WTC11 (cell line): ENCODE results near the gene TTC7B. TPM values are rescaled to one million over a fixed set of nuclear protein-coding genes. Genes with fewer than 3 reads are reported as not detected.

Source experiments
- ATAC-seq: fragments of 200-7000 bp; cut with Tn5 transposase; 2 replicates; pipeline ENCODE4 v1.10.0; 2021; ENCODE audit warnings: mild to moderate bottlenecking, moderate library complexity
- CTCF ChIA-PET: fragments of 300-600 bp; sonication (Branson Sonifier 250); formaldehyde crosslinking; loops from one replicate; lab custom pipeline; 2021; ENCODE audit warnings: antibody characterized with exemption; lab: Charles Lee
- POLR2A ChIA-PET: fragments of 350-600 bp; sonication (Branson Sonifier 250); formaldehyde crosslinking; loops from one replicate; lab custom pipeline; 2021; ENCODE audit warnings: antibody characterized with exemption; lab: Charles Lee
- DNase-seq: peaks from one replicate; pipeline ENCODE4 v3.0.0; 2021; ENCODE audit warnings: low spot score
- H3K27ac Mint-ChIP-seq: 2 replicates; pipeline ENCODE4 v1.8.0; 2021; ENCODE audit warnings: mixed read lengths
- H3K27me3 Mint-ChIP-seq: 2 replicates; pipeline ENCODE4 v1.8.0; 2021; ENCODE audit warnings: low read depth, mild to moderate bottlenecking, moderate library complexity, mixed read lengths
- H3K36me3 Mint-ChIP-seq: 2 replicates; pipeline ENCODE4 v1.8.0; 2021; ENCODE audit warnings: mixed read lengths
- H3K4me1 Mint-ChIP-seq: 2 replicates; pipeline ENCODE4 v1.8.0; 2022; ENCODE audit warnings: mixed read lengths
- H3K4me3 Mint-ChIP-seq: 2 replicates; pipeline ENCODE4 v1.8.0; 2021; ENCODE audit warnings: mild to moderate bottlenecking, moderate library complexity, mixed read lengths
- H3K9me3 Mint-ChIP-seq: 2 replicates; pipeline ENCODE4 v1.8.0; 2021; ENCODE audit warnings: mixed read lengths
- ATF1 ChIP-seq: sonication (generic); formaldehyde crosslinking; IDR thresholded peaks from 2 replicates; pipeline ENCODE4 v1.8.1; 2023; ENCODE audit warnings: mild to moderate bottlenecking, moderate library complexity, missing genetic modification reagents
- ATF3 ChIP-seq: sonication (generic); formaldehyde crosslinking; conservative IDR thresholded peaks from 2 replicates; pipeline ENCODE4 v1.8.1; 2022; ENCODE audit warnings: mild to moderate bottlenecking, missing genetic modification reagents
- ATF6 ChIP-seq: sonication (generic); formaldehyde crosslinking; IDR thresholded peaks from 2 replicates; pipeline ENCODE4 v1.8.1; 2023; ENCODE audit warnings: mild to moderate bottlenecking, missing genetic modification reagents
- CBFB ChIP-seq: sonication (generic); formaldehyde crosslinking; IDR thresholded peaks from 2 replicates; pipeline ENCODE4 v1.8.1; 2022; ENCODE audit warnings: mild to moderate bottlenecking, low read depth, missing genetic modification reagents
- CDX4 ChIP-seq: fragments of 250-450 bp; sonication (Bioruptor Pico); IDR thresholded peaks from 2 replicates; pipeline ENCODE4 v1.9.0; 2021; ENCODE audit warnings: moderate library complexity, mild to moderate bottlenecking, inconsistent platforms, borderline replicate concordance
- ELF4 ChIP-seq: sonication (generic); formaldehyde crosslinking; IDR thresholded peaks from 2 replicates; pipeline ENCODE4 v1.8.1; 2022; ENCODE audit warnings: low read depth, mild to moderate bottlenecking, moderate library complexity, missing genetic modification reagents
- EMX1 ChIP-seq: fragments of 250-450 bp; sonication (Bioruptor Pico); IDR thresholded peaks from 2 replicates; pipeline ENCODE4 v1.8.0; 2021; ENCODE audit warnings: mild to moderate bottlenecking
- ERG ChIP-seq: fragments of 250-450 bp; sonication (Bioruptor Pico); IDR thresholded peaks from 2 replicates; pipeline ENCODE4 v1.8.0; 2021; ENCODE audit warnings: mild to moderate bottlenecking
- FOXP4 ChIP-seq: sonication (generic); formaldehyde crosslinking; IDR thresholded peaks from 2 replicates; pipeline ENCODE4 v1.8.0; 2022; ENCODE audit warnings: mild to moderate bottlenecking, missing genetic modification reagents
- NR2C2 ChIP-seq: sonication (generic); formaldehyde crosslinking; IDR thresholded peaks from 2 replicates; pipeline ENCODE4 v1.8.0; 2022; ENCODE audit warnings: mild to moderate bottlenecking, missing genetic modification reagents
- OVOL2 ChIP-seq: fragments of 250-450 bp; sonication (Bioruptor Pico); IDR thresholded peaks from 2 replicates; pipeline ENCODE4 v1.9.0; 2021; ENCODE audit warnings: mild to moderate bottlenecking, borderline replicate concordance
- PRDM15 ChIP-seq: sonication (generic); formaldehyde crosslinking; IDR thresholded peaks from 2 replicates; pipeline ENCODE4 v1.8.0; 2022; ENCODE audit warnings: missing genetic modification reagents
- TCF7 ChIP-seq: sonication (generic); formaldehyde crosslinking; IDR thresholded peaks from 2 replicates; pipeline ENCODE4 v1.8.0; 2022; ENCODE audit warnings: mild to moderate bottlenecking, low read depth, missing genetic modification reagents, moderate library complexity
- TEAD4 ChIP-seq: sonication (generic); formaldehyde crosslinking; IDR thresholded peaks from 2 replicates; pipeline ENCODE4 v1.8.0; 2022; ENCODE audit warnings: mild to moderate bottlenecking, missing genetic modification reagents
- TP53 ChIP-seq: sonication (generic); formaldehyde crosslinking; IDR thresholded peaks from 2 replicates; pipeline ENCODE4 v1.8.1; 2023; ENCODE audit warnings: mild to moderate bottlenecking, missing genetic modification reagents
- ZMAT4 ChIP-seq: fragments of 250-450 bp; sonication (Bioruptor Pico); IDR thresholded peaks from 2 replicates; pipeline ENCODE4 v1.9.0; 2021; ENCODE audit warnings: mild to moderate bottlenecking
- ZNF138 ChIP-seq: sonication (generic); formaldehyde crosslinking; conservative IDR thresholded peaks from 2 replicates; pipeline ENCODE4 v1.8.1; 2022; ENCODE audit warnings: mild to moderate bottlenecking, moderate library complexity, missing genetic modification reagents
- ZNF232 ChIP-seq: sonication (generic); formaldehyde crosslinking; IDR thresholded peaks from 2 replicates; pipeline ENCODE4 v1.8.0; 2022; ENCODE audit warnings: mild to moderate bottlenecking, missing genetic modification reagents
- ZNF671 ChIP-seq: fragments of 250-450 bp; sonication (Bioruptor Pico); IDR thresholded peaks from 2 replicates; pipeline ENCODE4 v1.8.0; 2021; ENCODE audit warnings: mild to moderate bottlenecking
- ZSCAN18 ChIP-seq: fragments of 250-450 bp; sonication (Bioruptor Pico); IDR thresholded peaks from 2 replicates; pipeline ENCODE4 v2.1.2; 2022; ENCODE audit warnings: mild to moderate bottlenecking, moderate library complexity
- total RNA-seq: library from RNA; stranded (reverse); gene quantifications from 3 replicates; pipeline ENCODE4 v1.2.3, GENCODE V29; 2021

The TTC7B gene
- total RNA-seq, 1 experiment from 2014 or later = 27.6 TPM

GRCh38 chr14:90491911-90492531 is 324.2 kb downstream of the TTC7B start:
- ATAC-seq (no peak), DNase-seq (no peak)
- TF ChIP-seq ZNF671 (CRISPR knock-in tag) (no peak), TP53 (CRISPR knock-in tag) (no peak), ERG (CRISPR knock-in tag) (no peak), TCF7 (no peak), FOXP4 (no peak), ATF6 (no peak), ZNF232 (no peak), ATF3 (CRISPR knock-in tag) (no peak)
- H3K27ac Mint-ChIP-seq = no peak overlapping the region
- H3K36me3 Mint-ChIP-seq = no peaks in the 10 kb centered on the region
- peaks cover 5% of the 10 kb centered on the region for H3K9me3 Mint-ChIP-seq
- ChIA-PET POLR2A (interaction anchor here (0.7 kb wide), 1 partner anchor 180 kb away, joined by 3 read pairs; no protein-coding TSS in a partner anchor), CTCF (interaction anchor here (0.7 to 1.4 kb wide), 3 partner anchors 9 to 266 kb away, joined by 3 to 4 read pairs (median 4); no protein-coding TSS in a partner anchor)
- H3K4me1 Mint-ChIP-seq = peaks cover 16% of the 10 kb centered on the region
- no peak overlapping the region for H3K4me3 Mint-ChIP-seq
- no peaks in the 10 kb centered on the region; the same call in 1 of the 2 replicates for H3K27me3 Mint-ChIP-seq

GRCh38 chr14:90491221-90491885 is 324.9 kb downstream of the TTC7B start:
- DNase-seq (no peak), ATAC-seq (no peak; the same call in 1 of the 2 replicates)
- Mint-ChIP-seq H3K4me1 (peaks cover 23% of the 10 kb centered on the region), H3K9me3 (peaks cover 5% of the 10 kb centered on the region), H3K4me3 (no peak overlapping the region), H3K27ac (no peak overlapping the region), H3K36me3 (no peaks in the 10 kb centered on the region), H3K27me3 (no peaks in the 10 kb centered on the region; the same call in 1 of the 2 replicates)
- TF ChIP-seq ELF4 (no peak), PRDM15 (CRISPR knock-in tag) (peak; percentile 29; the same call in 1 of the 2 replicates)
- ChIA-PET CTCF (interaction anchor here (0.7 to 1.4 kb wide), 2 partner anchors 9 to 11 kb away, joined by 3 to 4 read pairs; no protein-coding TSS in a partner anchor), POLR2A (no interaction called here)

GRCh38 chr14:90490720-90491050 is 325.5 kb downstream of the TTC7B start:
- POLR2A ChIA-PET = no interaction called here
- Mint-ChIP-seq H3K27me3 (no peaks in the 10 kb centered on the region; the same call in 1 of the 2 replicates), H3K4me1 (peaks cover 24% of the 10 kb centered on the region), H3K4me3 (no peak overlapping the region), H3K36me3 (no peaks in the 10 kb centered on the region), H3K27ac (no peak overlapping the region), H3K9me3 (peaks cover 5% of the 10 kb centered on the region)
- ATAC-seq (no peak), DNase-seq (no peak)
- CTCF ChIA-PET = no interaction called here
- TF ChIP-seq ZSCAN18 = no peak
- no peak for TF ChIP-seq NR2C2 (CRISPR knock-in tag)
- no peak for TF ChIP-seq TEAD4 (CRISPR knock-in tag)
- TF ChIP-seq OVOL2 (CRISPR knock-in tag) = no peak
- no peak for TF ChIP-seq CDX4 (CRISPR knock-in tag)
- no peak for TF ChIP-seq ZNF138 (CRISPR knock-in tag)
- no peak for TF ChIP-seq CBFB (CRISPR knock-in tag)
- TF ChIP-seq ZMAT4 (CRISPR knock-in tag) = no peak
- no peak for TF ChIP-seq ATF1 (CRISPR knock-in tag)
- TF ChIP-seq EMX1 (CRISPR knock-in tag) = no peak
